DND-41 (cell line): ENCODE data around the gene TRPM3.

ENCODE experiments used
- ATAC-seq: fragments of 200-7000 bp; cut with Tn5 transposase; 3 replicates; pipeline ENCODE4 v1.9.1; 2021; ENCODE audit warnings: low read depth; ENCODE audit not compliant: insufficient read depth
- DNase-seq: peaks from one replicate; pipeline ENCODE4 v3.0.0-alpha.2; 2020
- H2AFZ ChIP-seq: 2 replicates; pipeline ENCODE4 v1.6.0; 2012; ENCODE audit warnings: low read depth, low read length
- H3K27ac ChIP-seq: 2 replicates; pipeline ENCODE4 v1.5.1; 2012; ENCODE audit warnings: low read length, inconsistent platforms
- H3K27me3 ChIP-seq: fragments of 200-600 bp; sonication (generic); 2 replicates; pipeline ENCODE4 v1.6.0; 2012; ENCODE audit warnings: low read length, mild to moderate bottlenecking, inconsistent platforms; ENCODE audit not compliant: insufficient read depth, poor library complexity
- H3K36me3 ChIP-seq: 2 replicates; pipeline ENCODE4 v1.5.1; 2012; ENCODE audit warnings: low read length, inconsistent platforms; ENCODE audit not compliant: insufficient read depth
- H3K4me1 ChIP-seq: 2 replicates; pipeline ENCODE4 v1.5.1; 2012; ENCODE audit warnings: mild to moderate bottlenecking, low read length; ENCODE audit not compliant: insufficient read depth
- H3K4me2 ChIP-seq: 2 replicates; pipeline ENCODE4 v1.6.0; 2012; ENCODE audit warnings: mild to moderate bottlenecking, moderate library complexity, low read length, inconsistent platforms; ENCODE audit not compliant: insufficient read depth
- H3K4me3 ChIP-seq, 2 experiments: fragments of 200-600 bp in 1 of 2; shearing (Covaris generic) in 1 of 2; 2 replicates each; pipeline ENCODE4 v1.5.1; 2012 to 2016; ENCODE audit warnings: inconsistent platforms in 2 of 2, low read length in 2 of 2, mild to moderate bottlenecking in 2 of 2, low read depth in 1 of 2, moderate library complexity in 1 of 2
- H3K79me2 ChIP-seq: 2 replicates; pipeline ENCODE4 v1.6.0; 2012; ENCODE audit warnings: low read length, inconsistent platforms; ENCODE audit not compliant: insufficient read depth
- H3K9ac ChIP-seq: 2 replicates; pipeline ENCODE4 v1.6.0; 2012; ENCODE audit warnings: low read depth, mild to moderate bottlenecking, inconsistent platforms, low read length, moderate library complexity
- H3K9me3 ChIP-seq: 2 replicates; pipeline ENCODE4 v1.5.1; 2012; ENCODE audit warnings: low read length, moderate library complexity, mild to moderate bottlenecking, inconsistent platforms; ENCODE audit not compliant: insufficient read depth, severe bottlenecking
- H4K20me1 ChIP-seq: 2 replicates; pipeline ENCODE4 v1.6.0; 2012; ENCODE audit warnings: low read length; ENCODE audit not compliant: insufficient read depth
- CTCF ChIP-seq: IDR thresholded peaks from 2 replicates; pipeline ENCODE4 v1.5.1; 2012; ENCODE audit warnings: borderline replicate concordance, low read length, moderate library complexity, mild to moderate bottlenecking; ENCODE audit not compliant: poor library complexity, severe bottlenecking; ENCODE audit errors: extremely low read depth
- EZH2 ChIP-seq: IDR thresholded peaks from 3 replicates; pipeline ENCODE4 v1.6.1; 2012; ENCODE audit warnings: borderline replicate concordance, low read depth, mild to moderate bottlenecking, moderate library complexity, low read length, inconsistent platforms; ENCODE audit not compliant: severe bottlenecking

Gene TRPM3

DNA sequence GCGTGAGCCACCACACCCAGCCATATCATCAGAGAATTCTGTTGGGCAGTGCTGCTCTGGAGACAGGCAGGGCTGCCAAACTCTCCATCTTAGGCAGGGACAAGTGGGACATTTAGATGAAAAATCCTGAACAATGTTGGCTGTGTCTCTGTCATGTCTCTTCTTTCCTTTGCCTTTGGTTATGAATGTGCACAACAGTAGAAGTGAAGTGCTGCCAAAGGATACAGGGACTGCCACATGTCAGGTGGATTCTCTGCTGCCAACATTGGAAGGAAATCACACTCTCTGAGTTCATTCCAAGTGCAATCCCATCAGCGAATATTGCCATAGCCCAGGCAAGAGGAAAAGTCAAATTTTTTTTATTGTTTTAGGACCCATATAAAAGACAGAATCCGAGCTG is 348.8 kb downstream of the TRPM3 start:
- Histone ChIP-seq H3K9me3 (no peaks in the 10 kb centered on the region), H3K27ac (no peak overlapping the region), H3K36me3 (no peaks in the 10 kb centered on the region), H4K20me1 (no peaks in the 10 kb centered on the region), H3K4me1 (no peaks in the 10 kb centered on the region), H3K9ac (no peak overlapping the region), H3K79me2 (no peaks in the 10 kb centered on the region), H3K4me3 (no peak overlapping the region), H3K27me3 (no peaks in the 10 kb centered on the region), H2AFZ (no peak overlapping the region), H3K4me2 (no peak overlapping the region)
- no peak for TF ChIP-seq EZH2
- no peak for TF ChIP-seq CTCF
- DNase-seq = no peak
- ATAC-seq = no peak

DNA sequence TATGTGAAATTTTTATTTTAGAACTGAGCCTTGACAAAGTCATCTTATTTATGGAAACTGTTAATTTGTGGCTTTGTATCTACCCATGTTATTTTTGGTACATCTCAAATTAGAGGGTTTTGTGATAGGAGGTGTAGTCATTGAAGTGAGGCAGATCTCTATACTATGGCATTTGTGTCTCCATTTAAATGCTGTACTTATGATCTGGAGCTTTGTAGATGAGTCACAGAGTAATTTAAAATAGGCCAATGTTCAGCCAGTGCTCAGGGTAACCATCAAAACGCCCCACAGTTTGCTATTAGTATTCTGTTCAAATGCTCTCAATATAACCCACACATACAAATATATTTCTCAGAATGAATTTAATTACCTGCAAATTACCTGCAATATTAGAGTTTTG is 355.5 kb downstream of the TRPM3 start:
- Histone ChIP-seq H3K79me2 (no peaks in the 10 kb centered on the region), H3K4me1 (no peaks in the 10 kb centered on the region), H3K9ac (no peak overlapping the region), H3K36me3 (no peaks in the 10 kb centered on the region), H4K20me1 (no peaks in the 10 kb centered on the region), H3K4me2 (no peak overlapping the region), H3K27me3 (no peaks in the 10 kb centered on the region), H2AFZ (no peak overlapping the region), H3K27ac (no peak overlapping the region), H3K9me3 (no peaks in the 10 kb centered on the region), H3K4me3 (no peak overlapping the region)
- DNase-seq (no peak), ATAC-seq (no peak)
- TF ChIP-seq CTCF (no peak), EZH2 (no peak)

- no peaks in the 10 kb centered on the region for H3K79me2 ChIP-seq
- no peak overlapping the region for H2AFZ ChIP-seq
- no peaks in the 10 kb centered on the region for H3K27me3 ChIP-seq
- DNase-seq = no peak
- no peak overlapping the region for H3K9ac ChIP-seq
- H3K27ac ChIP-seq = no peak overlapping the region
- H3K36me3 ChIP-seq = no peaks in the 10 kb centered on the region
- H3K4me1 ChIP-seq = no peaks in the 10 kb centered on the region
- no peaks in the 10 kb centered on the region for H4K20me1 ChIP-seq
- TF ChIP-seq CTCF (no peak), EZH2 (no peak)
- no peak overlapping the region for H3K4me3 ChIP-seq
- ATAC-seq = no peak
- no peaks in the 10 kb centered on the region for H3K9me3 ChIP-seq
- H3K4me2 ChIP-seq = no peak overlapping the region
Observed at GRCh38 chr9:70761139-70761670, 360.2 kb downstream of the TRPM3 start.

- no peaks in the 10 kb centered on the region for H3K79me2 ChIP-seq
- no peak for ATAC-seq
- H2AFZ ChIP-seq = no peak overlapping the region
- H3K9ac ChIP-seq = no peak overlapping the region
- no peaks in the 10 kb centered on the region for H3K36me3 ChIP-seq
- no peaks in the 10 kb centered on the region for H3K4me1 ChIP-seq
- no peak overlapping the region for H3K4me2 ChIP-seq
- H3K9me3 ChIP-seq = no peaks in the 10 kb centered on the region
- no peaks in the 10 kb centered on the region for H3K27me3 ChIP-seq
- no peak overlapping the region for H3K4me3 ChIP-seq
- no peaks in the 10 kb centered on the region for H4K20me1 ChIP-seq
- H3K27ac ChIP-seq = no peak overlapping the region
- DNase-seq = no peak
- TF ChIP-seq EZH2 (no peak), CTCF (no peak)
Observed at GRCh38 chr9:70760228-70760627, 361.2 kb downstream of the TRPM3 start.
